ENCODE data around the gene MYCBP2.

DNA sequence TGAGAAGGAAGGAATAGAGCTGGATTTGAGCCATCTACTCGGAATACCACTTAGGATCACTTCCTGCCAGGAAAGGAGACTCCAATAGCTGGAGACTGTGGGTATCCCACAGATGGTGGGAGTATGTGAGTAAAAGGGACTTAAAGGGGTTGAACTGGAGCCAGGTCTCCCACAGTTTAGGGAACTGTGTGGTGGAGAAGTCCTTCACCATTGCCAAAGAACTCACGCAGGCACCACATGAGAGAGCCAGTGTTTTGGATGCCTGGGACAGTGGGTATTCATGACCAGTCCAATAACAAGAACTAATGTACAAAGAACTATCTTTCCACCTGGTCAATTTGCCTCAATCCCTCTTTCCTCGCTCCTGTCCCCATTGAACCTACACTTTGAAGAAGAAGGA lies 24.4 kb upstream of the MYCBP2 start:
- TF ChIP-seq, protein P1, sequence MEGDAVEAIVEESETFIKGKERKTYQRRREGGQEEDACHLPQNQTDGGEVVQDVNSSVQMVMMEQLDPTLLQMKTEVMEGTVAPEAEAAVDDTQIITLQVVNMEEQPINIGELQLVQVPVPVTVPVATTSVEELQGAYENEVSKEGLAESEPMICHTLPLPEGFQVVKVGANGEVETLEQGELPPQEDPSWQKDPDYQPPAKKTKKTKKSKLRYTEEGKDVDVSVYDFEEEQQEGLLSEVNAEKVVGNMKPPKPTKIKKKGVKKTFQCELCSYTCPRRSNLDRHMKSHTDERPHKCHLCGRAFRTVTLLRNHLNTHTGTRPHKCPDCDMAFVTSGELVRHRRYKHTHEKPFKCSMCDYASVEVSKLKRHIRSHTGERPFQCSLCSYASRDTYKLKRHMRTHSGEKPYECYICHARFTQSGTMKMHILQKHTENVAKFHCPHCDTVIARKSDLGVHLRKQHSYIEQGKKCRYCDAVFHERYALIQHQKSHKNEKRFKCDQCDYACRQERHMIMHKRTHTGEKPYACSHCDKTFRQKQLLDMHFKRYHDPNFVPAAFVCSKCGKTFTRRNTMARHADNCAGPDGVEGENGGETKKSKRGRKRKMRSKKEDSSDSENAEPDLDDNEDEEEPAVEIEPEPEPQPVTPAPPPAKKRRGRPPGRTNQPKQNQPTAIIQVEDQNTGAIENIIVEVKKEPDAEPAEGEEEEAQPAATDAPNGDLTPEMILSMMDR (conservative IDR thresholded peaks at IDR 0.05; ENCODE audit: low read depth, low read length), result no peak
- TF ChIP-seq EZH2 (IDR thresholded peaks at IDR 0.05; ENCODE audit: low read length, unreplicated experiment) (no peak), EZH2phosphoT487 (IDR thresholded peaks at IDR 0.05; ENCODE audit: borderline replicate concordance, low read length) (no peak)
